GM23248 (cell line): ENCODE data around the gene LIMA1. TPM values are rescaled to one million over a fixed set of nuclear protein-coding genes. Genes with fewer than 3 reads are reported as not detected.

ENCODE experiments used
- DNase-seq: peaks from one replicate; pipeline ENCODE4 v3.0.0-alpha.2; 2015
- H2AFZ ChIP-seq: fragments of 200-600 bp; sonication (generic); 2 replicates; pipeline ENCODE4 v1.6.1; 2016; ENCODE audit warnings: antibody characterized with exemption
- H3F3A ChIP-seq: fragments of 200-600 bp; sonication (generic); 2 replicates; pipeline ENCODE4 v1.6.1; 2016; ENCODE audit warnings: mild to moderate bottlenecking, antibody characterized with exemption, mixed run types; ENCODE audit not compliant: insufficient read depth
- H3K27ac ChIP-seq: fragments of 200-600 bp; sonication (generic); 2 replicates; pipeline ENCODE4 v1.5.1; 2016; ENCODE audit warnings: mild to moderate bottlenecking
- H3K27me3 ChIP-seq: fragments of 200-600 bp; sonication (generic); replicated peaks from 2 replicates; pipeline ENCODE4 v1.6.1; 2016; ENCODE audit warnings: mild to moderate bottlenecking; ENCODE audit not compliant: insufficient read depth
- H3K36me3 ChIP-seq: fragments of 200-600 bp; sonication (generic); 2 replicates; pipeline ENCODE4 v1.6.1; 2016; ENCODE audit warnings: low read depth, mild to moderate bottlenecking
- H3K4me1 ChIP-seq: fragments of 200-600 bp; sonication (generic); 2 replicates; pipeline ENCODE4 v1.6.1; 2016; ENCODE audit warnings: mild to moderate bottlenecking; ENCODE audit not compliant: insufficient read depth
- H3K4me2 ChIP-seq: fragments of 200-600 bp; sonication (generic); one replicate; pipeline ENCODE4 v1.6.1; 2016; ENCODE audit warnings: mild to moderate bottlenecking; ENCODE audit not compliant: unreplicated experiment
- H3K4me3 ChIP-seq: fragments of 200-600 bp; sonication (generic); 2 replicates; pipeline ENCODE4 v1.5.1; 2016; ENCODE audit warnings: mild to moderate bottlenecking
- H3K79me2 ChIP-seq: fragments of 200-600 bp; sonication (generic); 2 replicates; pipeline ENCODE4 v1.6.1; 2016; ENCODE audit warnings: mild to moderate bottlenecking; ENCODE audit not compliant: insufficient read depth
- H3K9ac ChIP-seq: fragments of 200-600 bp; sonication (generic); 2 replicates; pipeline ENCODE4 v1.6.1; 2016; ENCODE audit warnings: mild to moderate bottlenecking
- H3K9me2 ChIP-seq: fragments of 200-600 bp; sonication (generic); 2 replicates; pipeline ENCODE4 v1.6.1; 2016; ENCODE audit warnings: mixed run types, mild to moderate bottlenecking, moderate library complexity; ENCODE audit not compliant: insufficient read depth
- H3K9me3 ChIP-seq: fragments of 200-600 bp; sonication (generic); one replicate; pipeline ENCODE4 v1.6.1; 2017; ENCODE audit warnings: low read depth
- H4K20me1 ChIP-seq: fragments of 200-600 bp; sonication (generic); 2 replicates; pipeline ENCODE4 v1.6.0; 2016; ENCODE audit not compliant: insufficient read depth
- EZH2 ChIP-seq: fragments of 200-600 bp; sonication (generic); IDR thresholded peaks from 2 replicates; pipeline ENCODE4 v1.6.1; 2018; ENCODE audit warnings: antibody characterized with exemption, mild to moderate bottlenecking; ENCODE audit not compliant: insufficient read depth, poor library complexity, severe bottlenecking
- EZH2phosphoT487 ChIP-seq: fragments of 200-600 bp; sonication (generic); IDR thresholded peaks from 2 replicates; pipeline ENCODE4 v1.6.1; 2018; ENCODE audit warnings: antibody characterized with exemption, moderate library complexity, mild to moderate bottlenecking, low read depth; ENCODE audit not compliant: insufficient read depth
- WGBS, 2 experiments: methylation state at CpG; one replicate each; pipeline ENCODE4 v1.1.6; 2015 to 2017; ENCODE audit warnings: low lambda C conversion rate in 2 of 2, low coverage in 1 of 2; ENCODE audit errors: missing lambda C conversion rate in 2 of 2; 5-methylcytosine and 5-hydroxymethylcytosine counted together
- in situ Hi-C: fragments of 300-500 bp; cut with MboI; formaldehyde crosslinking; loops from 2 replicates; pipeline ENCODE4 v1.15.0; 2020
- polyA plus RNA-seq: library from polyadenylated mRNA; unstranded; fragments of >200 nt; fragmentation: Nextera tagmentation; extraction: Ambion mirVana; gene quantifications from 2 replicates; pipeline ENCODE4 v1.2.1, GENCODE V29; 2016
- total RNA-seq: library from RNA; depleted of rRNA; stranded (reverse); fragments of >200 nt; shearing (Covaris generic); gene quantifications from 2 replicates; pipeline ENCODE4 v1.2.3, GENCODE V29; 2014

The LIMA1 gene
- total and polyA plus RNA-seq, 2 experiments from 2014 or later: 180 to 256 TPM

DNA sequence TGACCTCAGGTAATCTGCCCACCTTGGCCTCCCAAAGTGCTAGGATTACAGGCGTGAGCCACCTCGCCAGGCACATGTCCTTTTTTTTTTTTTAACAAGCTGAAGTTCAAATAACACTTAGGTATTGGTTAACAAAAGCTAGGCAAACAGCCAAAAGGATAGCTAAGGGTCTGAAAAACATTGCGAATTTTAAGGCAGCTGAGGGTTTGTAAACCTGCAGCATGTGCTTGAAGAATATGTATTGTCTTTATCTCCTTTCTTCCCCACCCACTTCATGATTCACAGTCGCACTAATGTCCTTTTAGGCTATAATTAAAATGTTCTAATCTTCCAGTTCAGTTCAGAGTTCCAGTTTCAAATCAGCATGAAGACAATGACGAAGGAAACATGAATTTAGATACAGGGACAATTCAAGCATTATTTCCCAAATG, 86.0 kb downstream of the LIMA1 start:
- H3K9ac ChIP-seq: 0 out of 2 replicates have a peak overlapping the region, but pooled peaks have one; percentile 0
- in situ Hi-C loops: no loop called here
- H3K79me2 ChIP-seq: peaks cover 69% of the 10 kb centered on the region
- peaks cover 62% of the 10 kb centered on the region for H3K36me3 ChIP-seq
- H3K9me3 ChIP-seq: no peaks in the 10 kb centered on the region
- H3F3A ChIP-seq: peaks cover 86% of the 10 kb centered on the region
- 75 to 84% methylated on average over 5 of the region's 5 CpGs for WGBS, 2 experiments
- no peak overlapping the region for H3K4me3 ChIP-seq
- DNase-seq: peak; percentile 40
- H3K27me3 ChIP-seq: no peaks in the 10 kb centered on the region
- H3K4me2 ChIP-seq: peak overlapping the region; percentile 16
- no peaks in the 10 kb centered on the region for H3K9me2 ChIP-seq
- H3K27ac ChIP-seq: peak overlapping the region; percentile 50
- no peak overlapping the region for H2AFZ ChIP-seq
- peaks cover 69% of the 10 kb centered on the region for H3K4me1 ChIP-seq
- no peaks in the 10 kb centered on the region for H4K20me1 ChIP-seq
- TF ChIP-seq EZH2phosphoT487 (no peak), EZH2 (no peak)

- no peak overlapping the region for H2AFZ ChIP-seq
- H3K9me3 ChIP-seq: no peaks in the 10 kb centered on the region
- no peak for DNase-seq
- peaks cover 68% of the 10 kb centered on the region for H3K36me3 ChIP-seq
- TF ChIP-seq EZH2phosphoT487 (no peak), EZH2 (no peak)
- peak overlapping the region; percentile 45 for H3K4me2 ChIP-seq
- no peak overlapping the region for H3K4me3 ChIP-seq
- no peaks in the 10 kb centered on the region for H4K20me1 ChIP-seq
- H3K4me1 ChIP-seq: peaks cover 64% of the 10 kb centered on the region
- no peaks in the 10 kb centered on the region for H3K9me2 ChIP-seq
- H3K27me3 ChIP-seq: no peaks in the 10 kb centered on the region
- H3K79me2 ChIP-seq: peaks cover 75% of the 10 kb centered on the region
- peak overlapping the region; percentile 50 for H3K27ac ChIP-seq
- H3F3A ChIP-seq: peaks cover 81% of the 10 kb centered on the region
- 57 to 63% methylated on average over 4 of the region's 4 CpGs for WGBS, 2 experiments
- H3K9ac ChIP-seq: peak overlapping the region; percentile 21; the same call in 1 of the 2 replicates
- in situ Hi-C loops: no loop called here
These were observed 86.8 kb downstream of the LIMA1 start for GRCh38 chr12:50196537-50196936.

DNA sequence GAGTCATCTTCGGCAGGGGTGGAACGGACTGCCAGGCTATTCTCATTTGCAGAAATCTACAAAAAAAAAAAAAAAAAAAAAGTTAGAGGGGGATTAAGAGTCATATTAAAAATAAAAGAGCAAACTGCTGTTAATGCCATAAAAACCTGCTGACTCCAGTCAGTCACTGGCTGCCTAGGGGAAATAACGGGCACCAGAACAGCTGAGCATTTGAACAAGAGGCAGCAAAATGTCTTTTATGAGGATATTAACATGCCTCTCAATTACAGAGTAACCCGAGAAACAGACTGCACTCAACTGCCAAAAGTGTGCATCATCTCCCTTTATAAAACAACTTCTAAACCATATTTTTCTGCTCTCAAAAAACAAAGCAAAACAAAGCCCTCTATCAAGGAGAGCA, 87.5 kb downstream of the LIMA1 start:
- no peak overlapping the region for H2AFZ ChIP-seq
- H3K9me3 ChIP-seq: no peaks in the 10 kb centered on the region
- H3K36me3 ChIP-seq: peaks cover 75% of the 10 kb centered on the region
- no peak overlapping the region for H3K4me3 ChIP-seq
- H3K27me3 ChIP-seq: no peaks in the 10 kb centered on the region
- TF ChIP-seq EZH2phosphoT487 (no peak), EZH2 (no peak)
- H3F3A ChIP-seq: peaks cover 74% of the 10 kb centered on the region
- peak; percentile 63 for DNase-seq
- no peaks in the 10 kb centered on the region for H4K20me1 ChIP-seq
- H3K4me2 ChIP-seq: peak overlapping the region; percentile 45
- peaks cover 57% of the 10 kb centered on the region for H3K4me1 ChIP-seq
- H3K9ac ChIP-seq: peak overlapping the region; percentile 21; the same call in 1 of the 2 replicates
- H3K27ac ChIP-seq: peak overlapping the region; percentile 50
- in situ Hi-C loops: no loop called here
- 32 to 36% methylated on average over 4 of the region's 4 CpGs for WGBS, 2 experiments
- peaks cover 82% of the 10 kb centered on the region for H3K79me2 ChIP-seq
- no peaks in the 10 kb centered on the region for H3K9me2 ChIP-seq

- in situ Hi-C loops: no loop called here
- H3K4me3 ChIP-seq: no peak overlapping the region
- no peaks in the 10 kb centered on the region for H3K9me3 ChIP-seq
- peaks cover 76% of the 10 kb centered on the region for H3F3A ChIP-seq
- 84 to 86% methylated on average over 5 of the region's 5 CpGs for WGBS, 2 experiments
- no peak overlapping the region for H3K9ac ChIP-seq
- H2AFZ ChIP-seq: no peak overlapping the region
- H3K36me3 ChIP-seq: peaks cover 80% of the 10 kb centered on the region
- peaks cover 61% of the 10 kb centered on the region for H3K4me1 ChIP-seq
- H3K4me2 ChIP-seq: no peak overlapping the region
- peaks cover 78% of the 10 kb centered on the region for H3K79me2 ChIP-seq
- DNase-seq: peak; percentile 64
- H3K9me2 ChIP-seq: no peaks in the 10 kb centered on the region
- TF ChIP-seq EZH2 (no peak), EZH2phosphoT487 (no peak)
- no peaks in the 10 kb centered on the region for H4K20me1 ChIP-seq
- peak overlapping the region; percentile 47 for H3K27ac ChIP-seq
- H3K27me3 ChIP-seq: no peaks in the 10 kb centered on the region
These were observed 90.4 kb downstream of the LIMA1 start for GRCh38 chr12:50192908-50193307.
